Measurements from ENCODE around the gene CFAP410.

DNA sequence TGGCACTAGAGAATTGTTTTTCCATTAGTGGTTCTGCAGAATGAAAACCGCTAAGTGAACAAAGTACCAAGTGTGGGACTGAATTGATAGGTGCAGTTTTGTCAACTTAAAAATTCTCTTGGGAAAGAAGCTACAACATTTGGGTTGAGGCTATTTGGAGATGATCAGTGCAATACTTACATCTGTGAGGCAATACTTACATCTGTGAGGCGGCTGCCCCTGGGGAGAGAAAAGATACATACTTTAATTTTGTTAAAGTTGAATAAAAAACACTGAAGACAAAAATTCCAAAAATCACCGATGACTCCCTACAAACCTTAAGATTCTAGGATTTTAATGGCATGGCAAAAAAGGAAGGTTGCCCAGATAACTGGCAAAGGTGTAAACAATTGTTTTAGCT lies 1.7 kb downstream of the CFAP410 start:
- TF ChIP-seq, protein P1, sequence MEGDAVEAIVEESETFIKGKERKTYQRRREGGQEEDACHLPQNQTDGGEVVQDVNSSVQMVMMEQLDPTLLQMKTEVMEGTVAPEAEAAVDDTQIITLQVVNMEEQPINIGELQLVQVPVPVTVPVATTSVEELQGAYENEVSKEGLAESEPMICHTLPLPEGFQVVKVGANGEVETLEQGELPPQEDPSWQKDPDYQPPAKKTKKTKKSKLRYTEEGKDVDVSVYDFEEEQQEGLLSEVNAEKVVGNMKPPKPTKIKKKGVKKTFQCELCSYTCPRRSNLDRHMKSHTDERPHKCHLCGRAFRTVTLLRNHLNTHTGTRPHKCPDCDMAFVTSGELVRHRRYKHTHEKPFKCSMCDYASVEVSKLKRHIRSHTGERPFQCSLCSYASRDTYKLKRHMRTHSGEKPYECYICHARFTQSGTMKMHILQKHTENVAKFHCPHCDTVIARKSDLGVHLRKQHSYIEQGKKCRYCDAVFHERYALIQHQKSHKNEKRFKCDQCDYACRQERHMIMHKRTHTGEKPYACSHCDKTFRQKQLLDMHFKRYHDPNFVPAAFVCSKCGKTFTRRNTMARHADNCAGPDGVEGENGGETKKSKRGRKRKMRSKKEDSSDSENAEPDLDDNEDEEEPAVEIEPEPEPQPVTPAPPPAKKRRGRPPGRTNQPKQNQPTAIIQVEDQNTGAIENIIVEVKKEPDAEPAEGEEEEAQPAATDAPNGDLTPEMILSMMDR (IDR thresholded peaks at IDR 0.05) = no peak
- no peak for TF ChIP-seq POLR2AphosphoS5 (IDR thresholded peaks at IDR 0.05)

Measured in upper lobe of left lung (tissue), 4 donors.